ENCODE results near the gene SIGLEC10. TPM values are rescaled to one million over a fixed set of nuclear protein-coding genes. Genes with fewer than 3 reads are reported as not detected.
"Not testable (repeated sequence)": the region's sequence is repeated elsewhere in the genome, so short reads cannot be mapped to it uniquely, and the experiment has no call there.

Gene SIGLEC10
- polyA plus RNA-seq, 1 experiment = not detected

- POLR2A ChIA-PET = no interaction called here
- CTCF ChIA-PET = interaction anchor here (1.0 kb wide), 1 partner anchor 10 kb away, joined by 6 read pairs; no protein-coding TSS in a partner anchor
- Histone ChIP-seq H3K4me3 (ENCODE audit: low read depth, low read length) (no peak overlapping the region), H3K27me3 (ENCODE audit: control insufficient read depth, insufficient read depth, low read length) (no peaks in the 10 kb centered on the region), H3K36me3 (ENCODE audit: control insufficient read depth, insufficient read depth, low read length) (no peaks in the 10 kb centered on the region)
- TF ChIP-seq, protein P1, sequence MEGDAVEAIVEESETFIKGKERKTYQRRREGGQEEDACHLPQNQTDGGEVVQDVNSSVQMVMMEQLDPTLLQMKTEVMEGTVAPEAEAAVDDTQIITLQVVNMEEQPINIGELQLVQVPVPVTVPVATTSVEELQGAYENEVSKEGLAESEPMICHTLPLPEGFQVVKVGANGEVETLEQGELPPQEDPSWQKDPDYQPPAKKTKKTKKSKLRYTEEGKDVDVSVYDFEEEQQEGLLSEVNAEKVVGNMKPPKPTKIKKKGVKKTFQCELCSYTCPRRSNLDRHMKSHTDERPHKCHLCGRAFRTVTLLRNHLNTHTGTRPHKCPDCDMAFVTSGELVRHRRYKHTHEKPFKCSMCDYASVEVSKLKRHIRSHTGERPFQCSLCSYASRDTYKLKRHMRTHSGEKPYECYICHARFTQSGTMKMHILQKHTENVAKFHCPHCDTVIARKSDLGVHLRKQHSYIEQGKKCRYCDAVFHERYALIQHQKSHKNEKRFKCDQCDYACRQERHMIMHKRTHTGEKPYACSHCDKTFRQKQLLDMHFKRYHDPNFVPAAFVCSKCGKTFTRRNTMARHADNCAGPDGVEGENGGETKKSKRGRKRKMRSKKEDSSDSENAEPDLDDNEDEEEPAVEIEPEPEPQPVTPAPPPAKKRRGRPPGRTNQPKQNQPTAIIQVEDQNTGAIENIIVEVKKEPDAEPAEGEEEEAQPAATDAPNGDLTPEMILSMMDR (IDR thresholded peaks at IDR 0.05; ENCODE audit: insufficient read depth, low read depth, low read length) = no peak
- DNase-seq (ENCODE audit: low read depth) = no peak
Measured at GRCh38 chr19:51410950-51411748, 6.3 kb downstream of the SIGLEC10 start.

DNA sequence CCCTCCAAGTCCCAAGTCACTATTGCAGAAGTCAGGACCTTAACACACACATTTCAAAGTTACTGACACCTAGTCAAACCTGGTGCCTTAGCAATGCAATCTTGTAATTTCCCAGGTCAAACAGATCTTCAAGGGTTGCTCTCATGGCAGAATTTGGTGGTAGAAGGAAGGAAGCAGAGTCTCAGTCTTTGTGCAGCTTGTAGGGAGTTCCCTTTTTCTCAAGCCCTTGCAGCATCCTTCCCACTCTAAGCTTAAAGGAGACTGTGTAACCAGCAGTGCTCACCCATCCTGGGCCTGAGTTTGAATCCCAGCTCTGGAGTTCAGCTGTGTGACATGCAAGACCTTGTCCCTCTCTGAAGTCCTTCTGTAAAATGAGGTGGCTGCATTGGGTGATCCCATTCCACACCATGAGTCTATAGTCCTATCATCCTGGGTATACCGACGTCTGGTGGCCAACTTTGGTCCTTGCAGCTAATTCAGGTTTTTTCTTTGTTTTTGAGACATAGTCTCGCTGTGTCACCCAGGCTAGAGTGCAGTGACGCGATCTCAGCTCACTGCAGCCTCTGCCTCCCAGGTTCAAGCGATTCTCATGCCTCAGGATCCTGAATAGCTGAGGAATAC, 9.8 kb downstream of the SIGLEC10 start:
- ChIA-PET POLR2A (no interaction called here), CTCF (interaction anchor here (0.8 to 2.0 kb wide), 4 partner anchors 10 to 68 kb away, joined by 3 to 6 read pairs (median 4); partner anchors contain the start of genes LIM2 and SIGLEC10)
- no peaks in the 10 kb centered on the region for H3K36me3 ChIP-seq (ENCODE audit: control insufficient read depth, insufficient read depth, low read length)
- H3K4me3 ChIP-seq (ENCODE audit: low read depth, low read length) = no peak overlapping the region
- H3K27me3 ChIP-seq (ENCODE audit: control insufficient read depth, insufficient read depth, low read length) = no peaks in the 10 kb centered on the region
- TF ChIP-seq, protein P1 (IDR thresholded peaks at IDR 0.05; ENCODE audit: insufficient read depth, low read depth, low read length) = peak; percentile 41
- DNase-seq (ENCODE audit: low read depth) = no peak

DNA sequence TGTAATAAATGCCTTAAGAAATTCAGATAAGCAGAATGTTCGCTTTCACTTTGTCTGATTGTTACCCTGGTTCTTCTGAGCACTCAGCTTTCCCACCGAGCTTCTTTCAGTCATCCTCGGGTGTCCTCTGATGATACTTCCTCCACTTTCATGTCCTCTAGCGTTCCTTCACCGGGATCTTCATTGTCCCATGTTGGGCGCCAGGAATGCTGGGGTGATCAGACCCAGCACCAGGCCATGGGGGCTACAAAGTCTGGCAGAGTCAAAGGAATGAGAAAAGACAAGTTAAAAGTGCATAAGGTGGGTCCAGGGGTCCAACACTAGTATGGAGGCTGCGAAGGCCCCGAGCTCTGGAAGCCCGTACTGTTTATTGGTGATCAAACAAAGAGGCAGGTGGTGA, 15.3 kb downstream of the SIGLEC10 start:
- ChIA-PET CTCF (no interaction called here), POLR2A (no interaction called here)
- Histone ChIP-seq H3K27me3 (ENCODE audit: control insufficient read depth, insufficient read depth, low read length) (no peaks in the 10 kb centered on the region), H3K36me3 (ENCODE audit: control insufficient read depth, insufficient read depth, low read length) (no peaks in the 10 kb centered on the region), H3K4me3 (ENCODE audit: low read depth, low read length) (no peak overlapping the region)
- no peak for DNase-seq (ENCODE audit: low read depth)
- TF ChIP-seq, protein P1 (IDR thresholded peaks at IDR 0.05; ENCODE audit: insufficient read depth, low read depth, low read length) = no peak

DNA sequence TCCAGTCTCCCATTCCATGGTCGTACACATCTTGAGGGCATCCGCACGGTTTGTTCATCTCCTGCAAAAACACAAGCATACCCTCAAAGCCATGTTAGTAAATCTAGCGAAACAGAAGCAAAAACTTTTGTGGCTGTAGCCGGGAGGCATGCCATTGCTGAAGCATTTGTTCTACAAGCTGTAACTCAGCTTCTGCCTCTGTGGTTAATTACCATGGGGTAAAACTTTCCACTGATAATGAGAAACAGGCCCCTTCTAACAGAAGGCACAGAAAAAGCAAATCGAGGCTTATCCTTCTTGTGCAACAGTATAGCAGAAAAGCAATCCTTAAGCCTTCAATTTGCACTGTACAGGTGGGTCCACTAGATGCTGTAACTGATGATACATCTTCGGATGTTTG, 17.5 kb downstream of the SIGLEC10 start:
- POLR2A ChIA-PET; H3K27me3 ChIP-seq (ENCODE audit: control insufficient read depth, insufficient read depth, low read length); DNase-seq (ENCODE audit: low read depth); H3K4me3 ChIP-seq (ENCODE audit: low read depth, low read length); H3K36me3 ChIP-seq (ENCODE audit: control insufficient read depth, insufficient read depth, low read length): not testable (repeated sequence)
- CTCF ChIA-PET = interaction anchor here (0.6 to 4.1 kb wide), 2 partner anchors 18 to 62 kb away, joined by 4 to 16 read pairs; partner anchors contain the start of gene SIGLEC10

GRCh38 chr19:51399231-51399630, 18.2 kb downstream of the SIGLEC10 start:
- CTCF ChIA-PET = interaction anchor here (0.6 to 4.1 kb wide), 5 partner anchors 19 to 81 kb away, joined by 3 to 16 read pairs (median 4); partner anchors contain the start of gene SIGLEC10
- TF ChIP-seq, protein P1 (IDR thresholded peaks at IDR 0.05; ENCODE audit: insufficient read depth, low read depth, low read length) = no peak
- Histone ChIP-seq H3K36me3 (ENCODE audit: control insufficient read depth, insufficient read depth, low read length) (no peaks in the 10 kb centered on the region), H3K27me3 (ENCODE audit: control insufficient read depth, insufficient read depth, low read length) (no peaks in the 10 kb centered on the region), H3K4me3 (ENCODE audit: low read depth, low read length) (no peak overlapping the region)
- DNase-seq (ENCODE audit: low read depth) = no peak
- POLR2A ChIA-PET = no interaction called here
